GM19328 (cell line): ENCODE data around the gene STUB1.

ENCODE experiments used
- ATAC-seq: cut with Tn5 transposase; IDR thresholded peaks from one replicate; pipeline ENCODE4 v1.9.1; 2021; ENCODE audit warnings: mild to moderate bottlenecking, moderate library complexity; ENCODE audit not compliant: unreplicated experiment

STUB1 gene

DNA sequence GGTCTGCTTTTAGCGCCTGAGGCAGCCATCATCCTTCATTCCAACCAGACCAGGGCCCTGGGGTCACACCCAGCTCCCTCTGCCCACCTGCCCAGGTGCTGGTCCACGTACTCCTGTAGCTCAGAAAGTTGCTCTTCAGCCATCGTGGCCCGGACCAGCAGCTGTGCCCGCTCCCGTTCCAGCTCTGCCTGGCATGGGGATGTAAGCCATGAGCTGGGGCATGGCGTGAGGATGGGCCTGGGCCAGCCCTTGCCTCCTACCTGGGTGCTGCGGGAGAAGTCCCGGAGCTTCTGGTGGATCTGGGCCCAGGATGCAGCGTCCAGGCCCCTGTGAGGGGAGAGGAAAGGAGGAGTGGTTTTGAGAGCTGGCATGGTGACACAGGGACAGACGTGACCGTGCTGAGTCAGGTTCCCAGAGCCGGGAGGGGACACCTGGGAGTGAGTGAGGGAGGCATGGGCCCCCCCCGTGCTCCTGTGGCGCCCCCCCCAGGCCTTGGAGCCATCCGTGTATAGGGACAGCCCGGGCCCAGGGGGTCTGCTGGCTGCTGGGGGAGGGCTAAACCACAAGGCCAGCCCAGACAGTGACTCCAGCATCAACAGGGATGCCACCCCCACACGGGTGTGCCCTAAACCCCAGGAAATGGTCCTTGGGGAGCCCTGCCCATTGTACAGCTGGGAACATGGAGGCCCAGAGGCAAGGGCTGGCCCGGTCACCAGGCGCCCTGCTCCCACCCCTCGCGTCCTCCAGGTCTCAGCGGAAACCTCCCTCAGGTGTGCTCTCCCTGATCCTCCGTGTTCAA, 42.8 kb downstream of the STUB1 start:
- no peak for ATAC-seq

DNA sequence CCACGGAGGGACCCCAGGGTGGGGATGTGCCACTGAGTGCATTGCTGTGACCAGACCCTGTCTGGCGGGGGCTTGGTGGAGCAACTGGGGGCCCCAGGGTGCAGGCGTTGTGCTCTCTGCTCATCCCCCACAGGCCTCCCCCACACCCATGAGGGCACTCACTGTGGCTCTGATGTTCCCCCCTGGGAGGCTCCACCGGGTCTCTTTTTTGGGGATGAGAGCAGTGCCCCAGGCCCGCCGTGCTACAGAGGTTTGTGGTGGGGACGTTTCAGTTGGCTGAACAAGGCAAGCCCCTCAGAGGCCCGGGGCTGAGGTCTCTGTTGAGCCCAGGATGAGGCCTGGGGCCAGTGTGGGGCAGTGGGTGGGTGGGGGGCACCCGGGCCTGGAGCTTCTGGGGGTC, 43.5 kb downstream of the STUB1 start:
- ATAC-seq: no peak

GRCh38 chr16:724188-725040, 44.2 kb downstream of the STUB1 start:
- no peak for ATAC-seq

DNA sequence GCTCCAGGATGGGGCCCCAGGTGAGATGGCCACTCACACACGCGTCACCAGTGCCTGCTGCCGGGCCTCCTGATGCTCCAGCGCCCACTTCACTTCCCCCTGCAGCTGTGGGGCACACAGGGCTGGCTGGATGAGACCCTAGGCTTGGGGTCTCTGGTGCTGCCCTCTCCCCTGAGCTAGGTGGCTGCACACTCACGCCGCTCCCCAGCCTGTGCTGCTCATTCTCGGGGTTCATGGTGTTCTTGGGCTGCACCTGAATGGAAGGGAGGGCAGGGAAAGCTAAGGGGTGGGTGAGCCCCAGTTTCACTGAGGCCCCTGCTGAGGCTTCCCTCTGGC, 44.8 kb downstream of the STUB1 start:
- ATAC-seq: no peak

DNA sequence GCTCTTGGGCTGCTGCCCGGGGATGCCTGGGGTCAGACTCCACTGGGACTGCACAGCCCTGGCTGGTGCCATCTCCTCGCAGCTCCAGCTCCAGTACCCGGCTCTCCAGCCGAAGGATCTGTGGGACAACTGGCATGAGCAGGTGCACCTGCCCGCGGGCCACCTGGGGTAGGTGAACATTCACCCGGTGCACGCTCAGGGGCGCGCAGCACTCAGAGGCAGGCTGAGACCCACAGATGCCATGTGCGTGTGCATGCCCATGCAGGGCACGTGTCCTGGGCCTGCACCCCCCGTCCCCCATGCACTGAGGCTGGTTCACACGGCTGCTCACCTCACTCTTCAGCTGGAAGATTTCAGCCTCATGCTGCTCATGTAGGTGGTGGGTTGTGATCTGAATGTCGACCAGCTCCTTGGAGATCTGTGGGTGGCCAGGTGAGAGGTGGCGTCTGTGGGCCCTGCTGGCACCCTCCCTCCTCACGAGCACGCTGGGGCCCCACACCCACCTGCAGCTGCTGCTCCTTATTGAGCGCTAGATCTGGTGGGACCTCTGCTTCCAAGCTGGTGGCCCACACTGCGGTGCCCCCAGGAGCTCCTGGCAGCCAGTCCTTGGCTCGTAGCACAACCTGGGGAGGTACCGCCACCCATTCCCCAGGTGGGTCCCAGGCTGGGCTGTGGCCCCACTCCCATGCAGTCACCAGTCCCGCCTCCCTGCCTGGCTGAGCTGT, 45.4 kb downstream of the STUB1 start:
- no peak for ATAC-seq

DNA sequence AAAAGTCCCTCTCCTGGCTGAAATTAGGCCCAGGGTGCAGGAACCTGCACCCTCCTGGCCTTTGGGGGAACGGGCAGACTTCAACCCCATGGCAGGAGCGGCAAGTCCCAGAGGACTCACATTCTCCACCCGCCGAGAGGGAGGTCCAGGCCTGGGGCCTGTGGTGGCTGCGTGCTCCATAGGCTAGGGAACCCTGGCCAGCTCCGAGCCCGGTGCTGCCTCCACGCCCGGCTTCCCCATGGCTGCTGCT, 45.9 kb downstream of the STUB1 start:
- no peak for ATAC-seq

GRCh38 chr16:726438-727290, 46.5 kb downstream of the STUB1 start, which contains the start of the genes CCDC78 and HAGHL:
Gene CCDC78 (minus strand): TSS chr16:726443. CDS start chr16:726367, 76 bp downstream.
Gene HAGHL (plus strand): TSS chr16:727106. CDS start chr16:727510, 404 bp downstream.
- ATAC-seq: no peak

GRCh38 chr16:727291-727977, 47.2 kb downstream of the STUB1 start:
- no peak for ATAC-seq

DNA sequence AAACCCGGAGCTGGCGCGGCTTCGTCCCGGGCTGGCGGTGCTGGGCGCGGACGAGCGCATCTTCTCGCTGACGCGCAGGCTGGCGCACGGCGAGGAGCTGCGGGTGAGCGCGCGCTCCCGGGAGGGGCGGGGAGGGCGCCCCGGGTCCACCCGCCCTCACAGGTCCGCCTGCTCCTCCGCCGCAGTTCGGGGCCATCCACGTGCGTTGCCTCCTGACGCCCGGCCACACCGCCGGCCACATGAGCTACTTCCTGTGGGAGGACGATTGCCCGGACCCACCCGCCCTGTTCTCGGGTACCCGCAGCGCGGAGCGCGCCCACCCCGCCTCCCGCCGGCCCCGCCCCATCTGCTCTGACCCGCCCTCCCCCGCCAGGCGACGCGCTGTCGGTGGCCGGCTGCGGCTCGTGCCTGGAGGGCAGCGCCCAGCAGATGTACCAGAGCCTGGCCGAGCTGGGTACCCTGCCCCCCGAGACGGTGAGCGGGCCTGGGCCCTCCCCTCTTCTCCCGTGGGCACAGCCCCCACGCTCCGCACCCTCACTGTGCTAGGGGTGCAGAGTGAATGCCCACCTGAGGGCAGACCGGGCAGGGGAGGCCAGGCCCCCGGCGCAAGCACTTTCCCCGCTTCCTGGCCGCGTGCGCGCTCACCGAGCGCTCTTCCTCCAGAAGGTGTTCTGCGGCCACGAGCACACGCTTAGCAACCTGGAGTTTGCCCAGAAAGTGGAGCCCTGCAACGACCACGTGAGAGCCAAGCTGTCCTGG, 48.1 kb downstream of the STUB1 start:
- ATAC-seq: no peak

DNA sequence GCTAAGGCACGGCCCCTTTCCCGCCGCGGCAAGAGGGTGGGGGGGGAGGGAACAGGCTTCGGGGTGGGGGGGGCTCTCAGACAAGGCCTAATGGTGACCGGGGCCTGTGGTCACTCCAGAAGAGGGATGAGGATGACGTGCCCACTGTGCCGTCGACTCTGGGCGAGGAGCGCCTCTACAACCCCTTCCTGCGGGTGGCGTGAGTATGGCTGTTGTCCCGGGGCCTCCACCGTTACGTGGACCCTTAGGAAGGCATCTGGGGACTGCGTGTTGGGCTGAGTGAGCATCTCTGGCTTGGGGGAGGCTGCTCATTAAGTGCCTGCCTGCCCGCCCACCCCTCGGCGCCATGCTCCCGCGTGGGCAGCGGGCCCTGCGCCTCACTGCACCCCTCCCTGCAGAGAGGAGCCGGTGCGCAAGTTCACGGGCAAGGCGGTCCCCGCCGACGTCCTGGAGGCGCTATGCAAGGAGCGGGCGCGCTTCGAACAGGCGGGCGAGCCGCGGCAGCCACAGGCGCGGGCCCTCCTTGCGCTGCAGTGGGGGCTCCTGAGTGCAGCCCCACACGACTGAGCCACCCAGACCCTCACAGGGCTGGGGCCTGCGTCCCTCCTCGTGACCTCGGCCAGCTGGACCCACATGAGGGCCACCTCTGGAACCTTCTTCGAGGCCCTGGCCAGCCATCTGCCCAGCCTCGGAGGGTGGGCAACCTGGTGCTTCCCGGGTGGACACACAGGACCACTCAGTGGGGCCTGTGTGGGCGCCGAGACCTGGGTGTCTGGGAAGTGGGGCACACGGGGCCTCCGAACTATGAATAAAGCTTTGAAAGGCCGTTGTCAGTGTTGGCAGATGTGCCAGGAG, 48.9 kb downstream of the STUB1 start:
- no peak for ATAC-seq

- ATAC-seq: no peak
Measured at GRCh38 chr16:729768-730665, 49.8 kb downstream of the STUB1 start.

GRCh38 chr16:730666-731509, 50.7 kb downstream of the STUB1 start:
- no peak for ATAC-seq

DNA sequence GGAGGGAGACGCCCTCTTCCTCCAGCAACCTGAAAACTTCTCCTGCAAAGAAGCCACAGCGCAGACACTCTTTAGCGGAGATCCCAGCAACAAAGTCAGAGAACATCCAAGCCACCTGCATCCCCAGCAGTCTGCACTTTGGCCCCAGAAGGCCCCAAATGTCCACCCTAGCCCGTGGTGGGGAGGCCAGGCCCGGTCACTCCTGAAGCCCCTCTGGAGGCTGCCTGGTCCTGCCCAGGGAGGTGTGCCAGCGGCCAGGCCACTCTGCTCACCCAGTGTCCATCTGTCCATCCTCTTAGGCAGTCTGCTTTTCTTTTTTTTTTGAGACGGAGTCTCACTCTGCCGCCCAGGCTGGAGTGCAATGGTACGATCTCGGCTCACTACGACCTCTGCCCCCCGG, 52.1 kb downstream of the STUB1 start:
- ATAC-seq: no peak
